HG03039 (cell line): ENCODE data around the gene RASA3.
"Not testable (repeated sequence)": the region's sequence is repeated elsewhere in the genome, so short reads cannot be mapped to it uniquely, and the experiment has no call there.

Source experiments
- ATAC-seq: cut with Tn5 transposase; IDR thresholded peaks from one replicate; pipeline ENCODE4 v1.9.1; 2021; ENCODE audit warnings: mild to moderate bottlenecking, moderate library complexity; ENCODE audit not compliant: unreplicated experiment

The RASA3 gene

GRCh38 chr13:114143806-114144605 lies 11.6 kb upstream of the RASA3 start:
- no peak for ATAC-seq

- ATAC-seq: no peak
These were observed 10.4 kb upstream of the RASA3 start for GRCh38 chr13:114142640-114143490.

- no peak for ATAC-seq
These were observed 9.7 kb upstream of the RASA3 start for GRCh38 chr13:114142137-114142550.

GRCh38 chr13:114141261-114141996 lies 9.0 kb upstream of the RASA3 start:
- no peak for ATAC-seq

GRCh38 chr13:114140906-114141250 lies 8.5 kb upstream of the RASA3 start:
- no peak for ATAC-seq

- ATAC-seq: no peak
These were observed 7.9 kb upstream of the RASA3 start for GRCh38 chr13:114140131-114140905.

- no peak for ATAC-seq
These were observed 4.2 kb upstream of the RASA3 start for GRCh38 chr13:114136576-114136975.

- no peak for ATAC-seq
These were observed 3.3 kb upstream of the RASA3 start for GRCh38 chr13:114135731-114136171.

GRCh38 chr13:114134944-114135610 lies 2.7 kb upstream of the RASA3 start:
- no peak for ATAC-seq

GRCh38 chr13:114134111-114134943 lies 1.9 kb upstream of the RASA3 start:
- no peak for ATAC-seq

GRCh38 chr13:114133552-114133951 lies 1.1 kb upstream of the RASA3 start:
- not testable (repeated sequence) for ATAC-seq

- ATAC-seq: not testable (repeated sequence)
These were observed 703 bp upstream of the RASA3 start for GRCh38 chr13:114133126-114133525.

GRCh38 chr13:114131583-114132418 lies 622 bp downstream of the RASA3 start:
- ATAC-seq: peak; percentile 4

GRCh38 chr13:114130837-114131582 lies 1.4 kb downstream of the RASA3 start:
- ATAC-seq: no peak

- ATAC-seq: no peak
These were observed 2.1 kb downstream of the RASA3 start for GRCh38 chr13:114130131-114130836.

- no peak for ATAC-seq
These were observed 2.8 kb downstream of the RASA3 start for GRCh38 chr13:114129649-114130062.
